Ascending aorta (tissue), 2 donors: ENCODE results near the gene PLAC9. TPM values are rescaled to one million over a fixed set of nuclear protein-coding genes. Genes with fewer than 3 reads are reported as not detected.
A peak's percentile ranks its signal among the peaks of the same experiment; 100 is the strongest.

Source experiments
- DNase-seq, 2 donors: peaks; one replicate each; pipeline ENCODE4 v3.0.0-alpha.2; 2019; ENCODE audit warnings: low spot score in 2 of 2
- H3K27ac ChIP-seq, 2 donors: fragments of 200-600 bp; sonication (generic); one replicate each; pipeline ENCODE4 v1.5.1; 2016 to 2017; ENCODE audit warnings: mild to moderate bottlenecking in 1 of 2
- H3K27me3 ChIP-seq: fragments of 200-600 bp; sonication (generic); one replicate; pipeline ENCODE4 v1.5.1; 2017
- H3K36me3 ChIP-seq, 2 donors: fragments of 200-600 bp; sonication (generic); one replicate each; pipeline ENCODE4 v1.5.1; 2016
- H3K4me1 ChIP-seq, 2 donors: fragments of 200-600 bp; sonication (generic); one replicate each; pipeline ENCODE4 v1.5.1; 2016 to 2017; ENCODE audit warnings: mild to moderate bottlenecking in 1 of 2
- H3K4me3 ChIP-seq, 2 donors: fragments of 200-600 bp; sonication (generic); one replicate each; pipeline ENCODE4 v1.5.1; 2016 to 2017; ENCODE audit warnings: mild to moderate bottlenecking in 1 of 2
- H3K9me3 ChIP-seq, 2 donors: fragments of 200-600 bp; sonication (generic); one replicate each; pipeline ENCODE4 v1.5.1; 2016
- CTCF ChIP-seq, 3 experiments: fragments of 200-600 bp in 2 of 3; fragments of 450-650 bp in 1 of 3; sonication (generic) in 2 of 3; IDR thresholded peaks; one replicate each; pipeline ENCODE4 v1.5.1; 2016 to 2019; ENCODE audit warnings: antibody characterized with exemption in 3 of 3, mild to moderate bottlenecking in 1 of 3, moderate library complexity in 1 of 3
- intact Hi-C: fragments of 100-400 bp; cut with DNase I; formaldehyde crosslinking; loops from one replicate; pipeline ENCODE4 v1.15.1; 2023
- total RNA-seq: library from RNA; depleted of rRNA; stranded (reverse); fragments of >200 nt; gene quantifications from one replicate; pipeline ENCODE4 v1.1.0, GENCODE V29; 2016

Gene PLAC9
- total RNA-seq, 1 donor from 2014 or later: 221 TPM

- Histone ChIP-seq H3K4me3 (no peak overlapping the region), H3K27me3 (no peaks in the 10 kb centered on the region), H3K9me3 (no peaks in the 10 kb centered on the region), H3K4me1 (peaks cover 36 to 78% of the 10 kb centered on the region in 2 donors), H3K27ac (peak overlapping the region; percentile 92 to 94), H3K36me3 (peaks cover 59 to 60% of the 10 kb centered on the region in 2 donors)
- no peak for DNase-seq
- intact Hi-C loops: no loop called here
- no peak for TF ChIP-seq CTCF (IDR thresholded peaks at IDR 0.05)
Observed at GRCh38 chr10:80158126-80158525, 25.6 kb downstream of the PLAC9 start.

- no peak for TF ChIP-seq CTCF (IDR thresholded peaks at IDR 0.05)
- intact Hi-C loops: no loop called here
- H3K4me3 ChIP-seq: no peak overlapping the region
- H3K36me3 ChIP-seq: peaks cover 58 to 59% of the 10 kb centered on the region in 2 donors
- H3K27ac ChIP-seq: peak overlapping the region; percentile 92 to 94
- H3K4me1 ChIP-seq: peaks cover 38 to 78% of the 10 kb centered on the region in 2 donors
- H3K9me3 ChIP-seq: no peaks in the 10 kb centered on the region
- DNase-seq: peak; percentile 89 to 97
- no peaks in the 10 kb centered on the region for H3K27me3 ChIP-seq
Observed at GRCh38 chr10:80158598-80159127, 26.1 kb downstream of the PLAC9 start.

GRCh38 chr10:80159166-80159873, 26.8 kb downstream of the PLAC9 start:
- H3K4me1 ChIP-seq: peaks cover 41 to 80% of the 10 kb centered on the region in 2 donors
- no peaks in the 10 kb centered on the region for H3K27me3 ChIP-seq
- H3K9me3 ChIP-seq: no peaks in the 10 kb centered on the region
- DNase-seq: no peak
- H3K36me3 ChIP-seq: peaks cover 56 to 59% of the 10 kb centered on the region in 2 donors
- TF ChIP-seq CTCF (IDR thresholded peaks at IDR 0.05): no peak
- H3K4me3 ChIP-seq: no peak overlapping the region
- H3K27ac ChIP-seq: peak overlapping the region; percentile 92 to 94
- intact Hi-C loops: no loop called here

GRCh38 chr10:80160361-80161320, 28.1 kb downstream of the PLAC9 start:
- Histone ChIP-seq H3K36me3 (peaks cover 62 to 63% of the 10 kb centered on the region in 2 donors), H3K9me3 (no peaks in the 10 kb centered on the region), H3K27me3 (no peaks in the 10 kb centered on the region), H3K4me1 (peaks cover 40 to 84% of the 10 kb centered on the region in 2 donors), H3K4me3 (no peak overlapping the region), H3K27ac (peak overlapping the region; percentile 53 to 92)
- TF ChIP-seq CTCF (IDR thresholded peaks at IDR 0.05): no peak
- intact Hi-C loops: no loop called here
- no peak for DNase-seq

- H3K36me3 ChIP-seq: peaks cover 57% of the 10 kb centered on the region in 2 donors
- H3K27ac ChIP-seq: peak overlapping the region; percentile 53 to 92
- H3K4me1 ChIP-seq: peaks cover 32 to 82% of the 10 kb centered on the region in 2 donors
Observed at GRCh38 chr10:80161321-80162083, 29.0 kb downstream of the PLAC9 start.

More at GRCh38 chr10:80161321-80162083, 29.0 kb downstream of the PLAC9 start:
- no peak for DNase-seq
- Histone ChIP-seq H3K4me3 (no peak overlapping the region), H3K9me3 (no peaks in the 10 kb centered on the region), H3K27me3 (no peaks in the 10 kb centered on the region)
- no peak for TF ChIP-seq CTCF (IDR thresholded peaks at IDR 0.05)
- intact Hi-C loops: no loop called here
